WTC11 (cell line): ENCODE data around the gene CCDC61. TPM values are rescaled to one million over a fixed set of nuclear protein-coding genes. Genes with fewer than 3 reads are reported as not detected.

ENCODE experiments used
- ATAC-seq: fragments of 200-7000 bp; cut with Tn5 transposase; 2 replicates; pipeline ENCODE4 v1.10.0; 2021; ENCODE audit warnings: mild to moderate bottlenecking, moderate library complexity
- CTCF ChIA-PET: fragments of 300-600 bp; sonication (Branson Sonifier 250); formaldehyde crosslinking; loops from one replicate; lab custom pipeline; 2021; ENCODE audit warnings: antibody characterized with exemption; lab: Charles Lee
- POLR2A ChIA-PET: fragments of 350-600 bp; sonication (Branson Sonifier 250); formaldehyde crosslinking; loops from one replicate; lab custom pipeline; 2021; ENCODE audit warnings: antibody characterized with exemption; lab: Charles Lee
- DNase-seq: peaks from one replicate; pipeline ENCODE4 v3.0.0; 2021; ENCODE audit warnings: low spot score
- H3K27ac Mint-ChIP-seq: 2 replicates; pipeline ENCODE4 v1.8.0; 2021; ENCODE audit warnings: mixed read lengths
- H3K27me3 Mint-ChIP-seq: 2 replicates; pipeline ENCODE4 v1.8.0; 2021; ENCODE audit warnings: low read depth, mild to moderate bottlenecking, moderate library complexity, mixed read lengths
- H3K36me3 Mint-ChIP-seq: 2 replicates; pipeline ENCODE4 v1.8.0; 2021; ENCODE audit warnings: mixed read lengths
- H3K4me1 Mint-ChIP-seq: 2 replicates; pipeline ENCODE4 v1.8.0; 2022; ENCODE audit warnings: mixed read lengths
- H3K4me3 Mint-ChIP-seq: 2 replicates; pipeline ENCODE4 v1.8.0; 2021; ENCODE audit warnings: mild to moderate bottlenecking, moderate library complexity, mixed read lengths
- H3K9me3 Mint-ChIP-seq: 2 replicates; pipeline ENCODE4 v1.8.0; 2021; ENCODE audit warnings: mixed read lengths
- HMGA2 ChIP-seq: fragments of 250-450 bp; sonication (Bioruptor Pico); IDR thresholded peaks from 2 replicates; pipeline ENCODE4 v1.4.0; 2021; ENCODE audit warnings: mild to moderate bottlenecking, moderate library complexity
- NFATC4 ChIP-seq: fragments of 250-450 bp; sonication (Bioruptor Pico); IDR thresholded peaks from 2 replicates; pipeline ENCODE4 v1.9.0; 2021; ENCODE audit warnings: mild to moderate bottlenecking
- NFE2L1 ChIP-seq: sonication (generic); formaldehyde crosslinking; IDR thresholded peaks from 2 replicates; pipeline ENCODE4 v1.8.1; 2023; ENCODE audit warnings: missing genetic modification reagents
- NR1H2 ChIP-seq: sonication (generic); formaldehyde crosslinking; IDR thresholded peaks from 2 replicates; pipeline ENCODE4 v1.9.0; 2021; ENCODE audit warnings: mild to moderate bottlenecking, moderate library complexity, missing genetic modification reagents
- SMAD3 ChIP-seq: sonication (generic); formaldehyde crosslinking; IDR thresholded peaks from 2 replicates; pipeline ENCODE4 v1.8.0; 2022; ENCODE audit warnings: missing genetic modification reagents, mild to moderate bottlenecking, borderline replicate concordance
- SMAD4 ChIP-seq: sonication (generic); formaldehyde crosslinking; IDR thresholded peaks from 2 replicates; pipeline ENCODE4 v1.8.0; 2022; ENCODE audit warnings: mild to moderate bottlenecking, missing genetic modification reagents
- TEAD4 ChIP-seq: sonication (generic); formaldehyde crosslinking; IDR thresholded peaks from 2 replicates; pipeline ENCODE4 v1.8.0; 2022; ENCODE audit warnings: mild to moderate bottlenecking, missing genetic modification reagents
- ZNF121 ChIP-seq: sonication (generic); formaldehyde crosslinking; IDR thresholded peaks from 2 replicates; pipeline ENCODE4 v1.8.0; 2023; ENCODE audit warnings: missing genetic modification reagents
- total RNA-seq: library from RNA; stranded (reverse); gene quantifications from 3 replicates; pipeline ENCODE4 v1.2.3, GENCODE V29; 2021
- TF ChIP-seq, protein P1 (sequence below): fragments of 250-450 bp; sonication (Bioruptor Pico); IDR thresholded peaks from 2 replicates; pipeline ENCODE4 v1.9.0; 2021; ENCODE audit warnings: mild to moderate bottlenecking, borderline replicate concordance
- TF ChIP-seq, protein P2 (sequence below): sonication (generic); formaldehyde crosslinking; IDR thresholded peaks from 2 replicates; pipeline ENCODE4 v1.8.0; 2022; ENCODE audit warnings: mild to moderate bottlenecking, missing genetic modification reagents
- TF ChIP-seq, protein P3 (sequence below): sonication (generic); formaldehyde crosslinking; IDR thresholded peaks from 2 replicates; pipeline ENCODE4 v1.8.1; 2023; ENCODE audit warnings: mild to moderate bottlenecking, missing genetic modification reagents
- TF ChIP-seq, protein P4 (sequence below): fragments of 250-450 bp; sonication (Bioruptor Pico); IDR thresholded peaks from 2 replicates; pipeline ENCODE4 v1.9.0; 2021; ENCODE audit warnings: mild to moderate bottlenecking
- TF ChIP-seq, protein P5 (sequence below): fragments of 250-450 bp; sonication (Bioruptor Pico); IDR thresholded peaks from 2 replicates; pipeline ENCODE4 v1.8.0; 2021; ENCODE audit warnings: mild to moderate bottlenecking
- TF ChIP-seq, protein P6 (sequence below): sonication (generic); formaldehyde crosslinking; IDR thresholded peaks from 2 replicates; pipeline ENCODE4 v1.8.0; 2022; ENCODE audit warnings: mild to moderate bottlenecking, missing genetic modification reagents

Gene CCDC61
- total RNA-seq, 1 experiment from 2014 or later, result 33.7 TPM

DNA sequence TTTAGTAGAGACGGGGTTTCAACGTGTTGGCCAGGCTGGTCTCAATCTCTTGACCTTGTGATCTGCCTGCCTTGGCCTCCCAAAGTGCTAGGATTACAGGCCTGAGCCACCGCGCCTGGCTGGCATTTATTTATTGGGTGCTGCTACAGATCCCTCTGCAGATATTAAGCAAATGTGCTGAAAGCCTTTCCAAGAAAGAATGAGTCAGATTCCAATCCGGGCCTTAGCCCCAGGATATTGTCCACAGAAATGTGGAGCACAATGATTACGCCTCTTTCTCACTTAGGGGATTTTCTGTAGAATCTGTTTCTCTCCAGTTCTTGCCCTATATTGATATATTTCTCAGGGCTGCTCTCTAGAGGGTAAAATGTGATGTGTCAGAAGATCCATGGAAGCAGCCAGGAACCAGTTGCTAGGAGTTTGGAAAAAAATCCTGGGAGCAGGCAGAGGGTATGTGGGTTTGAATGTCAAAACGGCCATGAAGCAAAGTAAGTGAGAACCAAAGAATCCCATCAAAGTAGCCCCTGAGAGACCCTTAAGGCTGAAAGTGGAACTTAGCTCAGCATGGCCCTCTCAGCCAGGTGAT, 70.3 kb downstream of the CCDC61 start (continued):
- TF ChIP-seq, protein P1, sequence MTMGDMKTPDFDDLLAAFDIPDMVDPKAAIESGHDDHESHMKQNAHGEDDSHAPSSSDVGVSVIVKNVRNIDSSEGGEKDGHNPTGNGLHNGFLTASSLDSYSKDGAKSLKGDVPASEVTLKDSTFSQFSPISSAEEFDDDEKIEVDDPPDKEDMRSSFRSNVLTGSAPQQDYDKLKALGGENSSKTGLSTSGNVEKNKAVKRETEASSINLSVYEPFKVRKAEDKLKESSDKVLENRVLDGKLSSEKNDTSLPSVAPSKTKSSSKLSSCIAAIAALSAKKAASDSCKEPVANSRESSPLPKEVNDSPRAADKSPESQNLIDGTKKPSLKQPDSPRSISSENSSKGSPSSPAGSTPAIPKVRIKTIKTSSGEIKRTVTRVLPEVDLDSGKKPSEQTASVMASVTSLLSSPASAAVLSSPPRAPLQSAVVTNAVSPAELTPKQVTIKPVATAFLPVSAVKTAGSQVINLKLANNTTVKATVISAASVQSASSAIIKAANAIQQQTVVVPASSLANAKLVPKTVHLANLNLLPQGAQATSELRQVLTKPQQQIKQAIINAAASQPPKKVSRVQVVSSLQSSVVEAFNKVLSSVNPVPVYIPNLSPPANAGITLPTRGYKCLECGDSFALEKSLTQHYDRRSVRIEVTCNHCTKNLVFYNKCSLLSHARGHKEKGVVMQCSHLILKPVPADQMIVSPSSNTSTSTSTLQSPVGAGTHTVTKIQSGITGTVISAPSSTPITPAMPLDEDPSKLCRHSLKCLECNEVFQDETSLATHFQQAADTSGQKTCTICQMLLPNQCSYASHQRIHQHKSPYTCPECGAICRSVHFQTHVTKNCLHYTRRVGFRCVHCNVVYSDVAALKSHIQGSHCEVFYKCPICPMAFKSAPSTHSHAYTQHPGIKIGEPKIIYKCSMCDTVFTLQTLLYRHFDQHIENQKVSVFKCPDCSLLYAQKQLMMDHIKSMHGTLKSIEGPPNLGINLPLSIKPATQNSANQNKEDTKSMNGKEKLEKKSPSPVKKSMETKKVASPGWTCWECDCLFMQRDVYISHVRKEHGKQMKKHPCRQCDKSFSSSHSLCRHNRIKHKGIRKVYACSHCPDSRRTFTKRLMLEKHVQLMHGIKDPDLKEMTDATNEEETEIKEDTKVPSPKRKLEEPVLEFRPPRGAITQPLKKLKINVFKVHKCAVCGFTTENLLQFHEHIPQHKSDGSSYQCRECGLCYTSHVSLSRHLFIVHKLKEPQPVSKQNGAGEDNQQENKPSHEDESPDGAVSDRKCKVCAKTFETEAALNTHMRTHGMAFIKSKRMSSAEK, result no peak
- TF ChIP-seq TEAD4 (CRISPR knock-in tag), result no peak
- no peak for TF ChIP-seq NFE2L1 (CRISPR knock-in tag)
- TF ChIP-seq ZNF121 (CRISPR knock-in tag), result no peak
- TF ChIP-seq, protein P2, sequence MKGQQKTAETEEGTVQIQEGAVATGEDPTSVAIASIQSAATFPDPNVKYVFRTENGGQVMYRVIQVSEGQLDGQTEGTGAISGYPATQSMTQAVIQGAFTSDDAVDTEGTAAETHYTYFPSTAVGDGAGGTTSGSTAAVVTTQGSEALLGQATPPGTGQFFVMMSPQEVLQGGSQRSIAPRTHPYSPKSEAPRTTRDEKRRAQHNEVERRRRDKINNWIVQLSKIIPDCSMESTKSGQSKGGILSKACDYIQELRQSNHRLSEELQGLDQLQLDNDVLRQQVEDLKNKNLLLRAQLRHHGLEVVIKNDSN (CRISPR knock-in tag), result no peak
- TF ChIP-seq NFATC4, result no peak
- no peak for TF ChIP-seq HMGA2 (CRISPR knock-in tag)
- TF ChIP-seq, protein P3, sequence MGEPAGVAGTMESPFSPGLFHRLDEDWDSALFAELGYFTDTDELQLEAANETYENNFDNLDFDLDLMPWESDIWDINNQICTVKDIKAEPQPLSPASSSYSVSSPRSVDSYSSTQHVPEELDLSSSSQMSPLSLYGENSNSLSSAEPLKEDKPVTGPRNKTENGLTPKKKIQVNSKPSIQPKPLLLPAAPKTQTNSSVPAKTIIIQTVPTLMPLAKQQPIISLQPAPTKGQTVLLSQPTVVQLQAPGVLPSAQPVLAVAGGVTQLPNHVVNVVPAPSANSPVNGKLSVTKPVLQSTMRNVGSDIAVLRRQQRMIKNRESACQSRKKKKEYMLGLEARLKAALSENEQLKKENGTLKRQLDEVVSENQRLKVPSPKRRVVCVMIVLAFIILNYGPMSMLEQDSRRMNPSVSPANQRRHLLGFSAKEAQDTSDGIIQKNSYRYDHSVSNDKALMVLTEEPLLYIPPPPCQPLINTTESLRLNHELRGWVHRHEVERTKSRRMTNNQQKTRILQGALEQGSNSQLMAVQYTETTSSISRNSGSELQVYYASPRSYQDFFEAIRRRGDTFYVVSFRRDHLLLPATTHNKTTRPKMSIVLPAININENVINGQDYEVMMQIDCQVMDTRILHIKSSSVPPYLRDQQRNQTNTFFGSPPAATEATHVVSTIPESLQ (CRISPR knock-in tag), result no peak

DNA sequence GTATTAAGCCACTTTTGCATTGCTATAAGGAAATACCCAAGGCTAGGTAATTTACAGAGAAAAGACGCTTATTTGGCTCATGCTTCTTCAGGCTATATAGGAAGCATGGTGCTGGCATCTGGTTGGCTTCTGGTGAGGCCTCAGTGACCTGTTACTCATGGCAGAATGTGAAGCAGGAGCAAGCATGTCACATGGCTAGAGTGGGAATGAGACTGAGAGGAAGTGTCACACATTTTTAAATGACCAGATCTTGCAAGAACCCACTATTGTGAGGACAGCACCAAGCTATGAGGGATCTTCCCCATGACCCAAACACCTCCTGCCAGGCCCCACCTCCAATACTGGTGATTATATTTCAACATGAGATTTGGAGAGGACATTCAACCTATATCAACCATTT, 71.2 kb downstream of the CCDC61 start:
- peaks cover 73% of the 10 kb centered on the region for H3K27me3 Mint-ChIP-seq
- POLR2A ChIA-PET, result no interaction called here
- ATAC-seq (no peak), DNase-seq (no peak)
- H3K4me1 Mint-ChIP-seq, result no peaks in the 10 kb centered on the region
- CTCF ChIA-PET, result interaction anchor here (1.0 to 5.2 kb wide), 4 partner anchors 11 to 190 kb away, joined by 5 to 40 read pairs (median 12); no protein-coding TSS in a partner anchor
- TF ChIP-seq, protein P2 (CRISPR knock-in tag), result no peak
- TF ChIP-seq SMAD3 (CRISPR knock-in tag), result no peak
- H3K36me3 Mint-ChIP-seq, result peaks cover 4% of the 10 kb centered on the region; the same call in 1 of the 2 replicates
- H3K27ac Mint-ChIP-seq, result no peak overlapping the region
- H3K4me3 Mint-ChIP-seq, result no peak overlapping the region
- H3K9me3 Mint-ChIP-seq, result peaks cover 19% of the 10 kb centered on the region

DNA sequence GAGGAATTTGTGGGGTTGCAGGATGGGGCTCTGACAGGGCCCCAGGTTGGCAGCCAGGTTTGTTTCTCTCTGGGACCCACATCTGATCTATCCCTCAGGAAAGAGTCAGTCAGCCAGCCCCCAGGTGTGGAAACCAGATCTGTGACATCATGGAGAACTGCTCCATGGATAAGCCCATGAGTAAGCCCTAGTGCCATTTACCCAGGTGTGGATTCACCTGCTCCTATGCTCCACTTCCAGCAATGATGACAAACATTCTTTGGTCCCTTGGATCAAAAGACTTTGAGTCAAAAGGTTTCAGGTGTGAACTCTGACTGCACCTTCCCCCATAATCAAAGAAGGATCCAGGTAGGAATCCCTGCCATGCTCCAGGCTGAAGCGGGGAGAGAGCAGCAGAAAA, 72.4 kb downstream of the CCDC61 start:
- Mint-ChIP-seq H3K9me3 (peaks cover 6% of the 10 kb centered on the region), H3K4me1 (no peaks in the 10 kb centered on the region), H3K36me3 (no peaks in the 10 kb centered on the region), H3K4me3 (no peak overlapping the region), H3K27me3 (peaks cover 74% of the 10 kb centered on the region), H3K27ac (no peak overlapping the region)
- ATAC-seq, result no peak
- ChIA-PET CTCF (interaction anchor here (4.0 to 5.2 kb wide), 2 partner anchors 10 to 39 kb away, joined by 18 to 40 read pairs; no protein-coding TSS in a partner anchor), POLR2A (no interaction called here)
- no peak for DNase-seq
- TF ChIP-seq ZNF121 (CRISPR knock-in tag) (no peak), NR1H2 (CRISPR knock-in tag) (no peak), SMAD4 (CRISPR knock-in tag) (no peak)
- TF ChIP-seq, protein P4, sequence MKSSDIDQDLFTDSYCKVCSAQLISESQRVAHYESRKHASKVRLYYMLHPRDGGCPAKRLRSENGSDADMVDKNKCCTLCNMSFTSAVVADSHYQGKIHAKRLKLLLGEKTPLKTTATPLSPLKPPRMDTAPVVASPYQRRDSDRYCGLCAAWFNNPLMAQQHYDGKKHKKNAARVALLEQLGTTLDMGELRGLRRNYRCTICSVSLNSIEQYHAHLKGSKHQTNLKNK (CRISPR knock-in tag), result no peak
- TF ChIP-seq, protein P1, result no peak
- TF ChIP-seq, protein P5, sequence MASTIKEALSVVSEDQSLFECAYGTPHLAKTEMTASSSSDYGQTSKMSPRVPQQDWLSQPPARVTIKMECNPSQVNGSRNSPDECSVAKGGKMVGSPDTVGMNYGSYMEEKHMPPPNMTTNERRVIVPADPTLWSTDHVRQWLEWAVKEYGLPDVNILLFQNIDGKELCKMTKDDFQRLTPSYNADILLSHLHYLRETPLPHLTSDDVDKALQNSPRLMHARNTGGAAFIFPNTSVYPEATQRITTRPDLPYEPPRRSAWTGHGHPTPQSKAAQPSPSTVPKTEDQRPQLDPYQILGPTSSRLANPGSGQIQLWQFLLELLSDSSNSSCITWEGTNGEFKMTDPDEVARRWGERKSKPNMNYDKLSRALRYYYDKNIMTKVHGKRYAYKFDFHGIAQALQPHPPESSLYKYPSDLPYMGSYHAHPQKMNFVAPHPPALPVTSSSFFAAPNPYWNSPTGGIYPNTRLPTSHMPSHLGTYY, result no peak
- TF ChIP-seq, protein P6, sequence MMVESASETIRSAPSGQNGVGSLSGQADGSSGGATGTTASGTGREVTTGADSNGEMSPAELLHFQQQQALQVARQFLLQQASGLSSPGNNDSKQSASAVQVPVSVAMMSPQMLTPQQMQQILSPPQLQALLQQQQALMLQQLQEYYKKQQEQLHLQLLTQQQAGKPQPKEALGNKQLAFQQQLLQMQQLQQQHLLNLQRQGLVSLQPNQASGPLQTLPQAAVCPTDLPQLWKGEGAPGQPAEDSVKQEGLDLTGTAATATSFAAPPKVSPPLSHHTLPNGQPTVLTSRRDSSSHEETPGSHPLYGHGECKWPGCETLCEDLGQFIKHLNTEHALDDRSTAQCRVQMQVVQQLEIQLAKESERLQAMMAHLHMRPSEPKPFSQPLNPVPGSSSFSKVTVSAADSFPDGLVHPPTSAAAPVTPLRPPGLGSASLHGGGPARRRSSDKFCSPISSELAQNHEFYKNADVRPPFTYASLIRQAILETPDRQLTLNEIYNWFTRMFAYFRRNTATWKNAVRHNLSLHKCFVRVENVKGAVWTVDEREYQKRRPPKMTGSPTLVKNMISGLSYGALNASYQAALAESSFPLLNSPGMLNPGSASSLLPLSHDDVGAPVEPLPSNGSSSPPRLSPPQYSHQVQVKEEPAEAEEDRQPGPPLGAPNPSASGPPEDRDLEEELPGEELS, result no peak
